ENCODE results near the gene MGA.

MGA gene

GRCh38 chr15:41660235-41661077 lies at the start of gene MGA:
Gene MGA, plus strand, starts transcription at chr15:41660405.
- DNase-seq: peak; percentile 81 to 94 (median 92)

- peak in 1 of 6 experiments; percentile 36 for DNase-seq
Observed at GRCh38 chr15:41620536-41621199, 39.5 kb upstream of the MGA start.

GRCh38 chr15:41621200-41622193 lies 38.7 kb upstream of the MGA start:
- peak; percentile 57 to 78 (median 73) for DNase-seq

- DNase-seq: no peak
Observed at GRCh38 chr15:41622901-41623300, 37.3 kb upstream of the MGA start.

GRCh38 chr15:41627203-41627602 lies 33.0 kb upstream of the MGA start:
- no peak for DNase-seq

GRCh38 chr15:41629463-41629862 lies 30.7 kb upstream of the MGA start:
- DNase-seq: no peak

GRCh38 chr15:41629883-41630282 lies 30.3 kb upstream of the MGA start:
- no peak for DNase-seq

- DNase-seq: no peak
Observed at GRCh38 chr15:41630616-41631217, 29.5 kb upstream of the MGA start.

GRCh38 chr15:41631880-41632470 lies 28.2 kb upstream of the MGA start:
- no peak for DNase-seq

- DNase-seq: no peak
Observed at GRCh38 chr15:41633609-41634008, 26.6 kb upstream of the MGA start.

GRCh38 chr15:41634072-41634626 lies 26.1 kb upstream of the MGA start:
- no peak for DNase-seq

GRCh38 chr15:41637086-41637485 lies 23.1 kb upstream of the MGA start:
- no peak for DNase-seq

GRCh38 chr15:41640985-41641384 lies 19.2 kb upstream of the MGA start:
- DNase-seq: no peak

- no peak for DNase-seq
Observed at GRCh38 chr15:41647262-41647661, 12.9 kb upstream of the MGA start.

- DNase-seq: no peak
Observed at GRCh38 chr15:41648097-41648496, 12.1 kb upstream of the MGA start.

GRCh38 chr15:41648770-41649169 lies 11.4 kb upstream of the MGA start:
- DNase-seq: no peak

- no peak for DNase-seq
Observed at GRCh38 chr15:41650806-41651205, 9.4 kb upstream of the MGA start.

- no peak for DNase-seq
Observed at GRCh38 chr15:41651373-41651772, 8.8 kb upstream of the MGA start.

- no peak for DNase-seq
Observed at GRCh38 chr15:41653760-41654159, 6.4 kb upstream of the MGA start.

GRCh38 chr15:41655716-41656115 lies 4.5 kb upstream of the MGA start:
- no peak for DNase-seq

- DNase-seq: no peak
Observed at GRCh38 chr15:41656188-41656587, 4.0 kb upstream of the MGA start.

- DNase-seq: no peak
Observed at GRCh38 chr15:41658689-41659088, 1.5 kb upstream of the MGA start.

Data from stimulated activated naive CD4-positive, alpha-beta T cell (primary cell).